NCI-H748 (cell line): ENCODE results near the gene SERHL2.
A peak's percentile ranks its signal among the peaks of the same experiment; 100 is the strongest.
"Not testable (repeated sequence)": the region's sequence is repeated elsewhere in the genome, so short reads cannot be mapped to it uniquely, and the experiment has no call there.

Experiments used
- DNase-seq: peaks from one replicate; lab custom pipeline; 2025; ENCODE audit not compliant: unreplicated experiment; lab: John Stamatoyannopoulos, UW

The SERHL2 gene

GRCh38 chr22:42603427-42603826 is 49.7 kb downstream of the SERHL2 start:
- DNase-seq: no peak

- DNase-seq: no peak
These were observed 50.6 kb downstream of the SERHL2 start for GRCh38 chr22:42604403-42604802.

- not testable (repeated sequence) for DNase-seq
These were observed 53.9 kb downstream of the SERHL2 start for GRCh38 chr22:42607641-42608040.

GRCh38 chr22:42608136-42608822 is 54.5 kb downstream of the SERHL2 start:
- DNase-seq: no peak

GRCh38 chr22:42608823-42609361 is 55.1 kb downstream of the SERHL2 start:
- no peak for DNase-seq

- DNase-seq: no peak
These were observed 56.4 kb downstream of the SERHL2 start for GRCh38 chr22:42610186-42610585.

- no peak for DNase-seq
These were observed 57.3 kb downstream of the SERHL2 start for GRCh38 chr22:42611051-42611450.

GRCh38 chr22:42612336-42612735 is 58.6 kb downstream of the SERHL2 start:
- DNase-seq: no peak

- peak; percentile 43 for DNase-seq
These were observed 60.1 kb downstream of the SERHL2 start for GRCh38 chr22:42613872-42614301.

GRCh38 chr22:42614312-42615091 is 60.7 kb downstream of the SERHL2 start, which contains the start of gene POLDIP3:
POLDIP3 (minus strand) TSS chr22:42614883; CDS start chr22:42614857, 26 bp downstream.
- peak; percentile 98 for DNase-seq

- peak; percentile 99 for DNase-seq
These were observed 61.5 kb downstream of the SERHL2 start for GRCh38 chr22:42615092-42615859.

- DNase-seq: not testable (repeated sequence)
These were observed 62.1 kb downstream of the SERHL2 start for GRCh38 chr22:42615860-42616175.

- no peak for DNase-seq
These were observed 63.6 kb downstream of the SERHL2 start for GRCh38 chr22:42617155-42617983.

- no peak for DNase-seq
These were observed 65.7 kb downstream of the SERHL2 start for GRCh38 chr22:42619261-42620063.

- no peak for DNase-seq
These were observed 66.3 kb downstream of the SERHL2 start for GRCh38 chr22:42620084-42620483.

GRCh38 chr22:42621505-42622002 is 67.8 kb downstream of the SERHL2 start:
- peak; percentile 52 for DNase-seq

GRCh38 chr22:42622061-42622710 is 68.4 kb downstream of the SERHL2 start:
- DNase-seq: no peak

- DNase-seq: no peak
These were observed 69.6 kb downstream of the SERHL2 start for GRCh38 chr22:42623301-42623751.
